HG02763 (cell line): ENCODE results near the gene BUB3.

Experiments used
- ATAC-seq: cut with Tn5 transposase; IDR thresholded peaks from one replicate; pipeline ENCODE4 v1.9.1; 2021; ENCODE audit warnings: mild to moderate bottlenecking, moderate library complexity; ENCODE audit not compliant: unreplicated experiment

The BUB3 gene

DNA sequence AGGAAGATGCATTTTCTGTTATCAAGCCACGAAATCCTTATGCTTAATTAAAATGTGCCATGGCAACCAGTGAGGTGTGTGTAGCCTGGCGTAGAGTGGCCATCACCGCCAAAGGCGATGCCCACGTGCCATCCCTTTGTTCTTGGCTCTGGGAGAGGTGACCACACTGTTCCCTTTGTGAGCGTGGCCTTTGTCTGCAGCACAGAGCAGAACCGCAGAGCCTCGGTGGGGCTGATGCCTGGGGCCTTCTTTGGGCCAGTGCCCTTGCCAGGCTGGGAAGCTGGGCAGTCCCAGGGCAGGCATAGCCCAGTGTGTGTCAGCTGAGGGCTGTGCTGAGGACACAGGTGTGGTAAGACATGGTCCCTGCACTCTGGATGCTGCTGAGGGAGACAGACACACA lies 48.3 kb downstream of the BUB3 start:
- ATAC-seq, result no peak

DNA sequence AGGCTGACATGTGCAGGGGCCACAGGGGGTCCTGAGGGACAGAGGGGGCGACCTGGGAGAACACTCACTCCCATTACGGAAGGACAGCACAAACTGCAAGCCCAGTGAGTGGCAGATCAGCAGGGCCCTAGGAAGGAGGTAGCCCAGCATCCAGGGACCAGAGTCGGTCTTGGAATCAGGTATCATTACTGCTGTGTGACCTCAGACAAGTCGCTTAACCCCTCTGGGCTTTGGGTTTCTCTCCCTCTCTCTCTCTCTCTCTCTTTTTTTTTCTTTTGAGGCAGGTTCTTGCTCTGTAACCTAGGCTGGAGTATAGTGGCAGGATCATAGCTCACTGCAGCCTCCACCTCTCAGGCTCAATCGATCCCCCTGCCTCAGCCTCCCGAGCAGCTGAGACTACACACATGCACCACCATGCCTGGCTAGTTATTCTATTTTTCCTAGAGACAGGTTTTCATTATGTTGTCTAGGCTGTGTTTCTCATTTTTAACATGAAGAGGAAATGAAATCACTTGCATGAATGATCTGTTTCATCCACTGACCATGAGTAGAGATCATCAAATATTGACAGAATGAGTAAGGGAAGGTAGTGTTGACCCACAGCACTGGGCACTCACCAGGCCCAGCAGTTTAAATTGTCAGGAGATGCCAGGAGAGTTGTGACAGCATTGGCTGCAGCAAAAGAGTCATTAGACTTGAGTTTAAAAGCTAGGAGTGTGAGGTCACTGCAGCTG lies 49.4 kb downstream of the BUB3 start:
- ATAC-seq, result no peak

DNA sequence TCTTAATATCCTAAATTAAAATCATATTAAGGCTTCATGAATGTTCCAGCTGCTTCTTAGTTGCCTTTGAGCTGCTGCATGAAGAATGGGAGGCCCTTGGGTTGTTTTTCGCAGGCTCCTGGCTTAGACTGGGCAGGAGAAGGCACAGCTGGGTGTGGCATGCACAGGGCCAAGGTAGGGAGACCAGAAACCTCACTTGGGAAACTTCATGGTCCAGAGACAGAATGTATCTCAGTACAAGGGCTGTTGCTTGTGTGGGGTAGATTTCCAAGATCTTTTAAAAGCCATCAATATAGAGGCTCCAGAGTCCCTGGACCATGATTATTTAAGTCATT lies 49.9 kb downstream of the BUB3 start:
- no peak for ATAC-seq

DNA sequence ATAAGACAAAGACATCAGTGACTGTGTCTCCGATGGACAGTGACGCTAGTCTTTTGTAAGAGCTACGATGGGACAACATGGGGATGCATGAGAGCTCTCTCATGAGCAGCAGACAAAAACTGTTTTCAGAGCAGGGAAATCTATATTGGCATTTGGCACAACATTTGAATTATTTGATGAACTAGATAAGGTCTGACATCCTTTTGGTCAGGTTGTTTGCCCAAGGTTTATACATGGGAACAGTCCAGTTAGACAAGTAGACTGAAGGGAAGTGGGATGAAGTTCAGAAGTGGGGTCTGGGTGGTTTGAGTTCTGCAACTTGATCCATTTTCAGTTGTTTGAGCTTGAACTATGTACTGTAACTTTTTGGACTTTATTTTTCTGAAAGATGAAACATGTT lies 50.8 kb downstream of the BUB3 start:
- ATAC-seq, result no peak

DNA sequence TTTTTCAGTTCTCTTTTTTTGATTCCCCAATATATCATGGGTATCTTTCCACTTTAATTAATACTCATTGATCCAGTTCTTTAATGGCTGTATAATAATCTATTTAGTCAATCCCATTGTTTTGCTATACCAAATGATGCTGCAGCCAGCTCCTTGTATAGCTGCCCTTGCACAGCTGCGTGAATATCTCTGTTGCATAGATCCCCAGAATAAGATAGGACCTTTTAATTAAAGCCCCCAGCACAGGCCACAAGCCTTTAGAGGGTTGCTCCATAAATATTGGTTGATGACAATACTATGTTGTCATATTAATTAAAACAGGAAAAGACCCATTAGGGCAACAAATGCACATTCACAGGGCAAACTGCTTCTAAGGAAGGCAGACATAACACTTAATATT lies 57.9 kb downstream of the BUB3 start:
- no peak for ATAC-seq

DNA sequence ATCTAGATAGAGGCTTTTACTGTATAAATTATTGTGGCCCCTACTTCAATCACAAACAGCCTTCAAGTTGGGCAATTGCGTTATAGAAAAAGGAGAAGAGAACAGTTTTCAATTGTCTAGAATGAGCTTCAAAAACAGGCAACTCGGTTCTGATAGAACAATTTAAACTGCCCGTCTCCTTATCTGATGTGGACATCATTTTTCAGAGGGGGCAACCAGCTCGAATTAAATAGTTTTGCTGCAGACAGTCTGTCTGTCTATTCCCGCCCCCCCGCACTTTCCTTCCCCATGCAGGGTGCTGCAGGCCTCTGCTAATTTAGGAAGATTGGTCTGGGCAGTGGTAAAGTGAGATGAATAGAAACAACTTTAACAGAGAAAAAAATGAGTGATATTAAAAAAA lies 58.4 kb downstream of the BUB3 start:
- ATAC-seq, result no peak

DNA sequence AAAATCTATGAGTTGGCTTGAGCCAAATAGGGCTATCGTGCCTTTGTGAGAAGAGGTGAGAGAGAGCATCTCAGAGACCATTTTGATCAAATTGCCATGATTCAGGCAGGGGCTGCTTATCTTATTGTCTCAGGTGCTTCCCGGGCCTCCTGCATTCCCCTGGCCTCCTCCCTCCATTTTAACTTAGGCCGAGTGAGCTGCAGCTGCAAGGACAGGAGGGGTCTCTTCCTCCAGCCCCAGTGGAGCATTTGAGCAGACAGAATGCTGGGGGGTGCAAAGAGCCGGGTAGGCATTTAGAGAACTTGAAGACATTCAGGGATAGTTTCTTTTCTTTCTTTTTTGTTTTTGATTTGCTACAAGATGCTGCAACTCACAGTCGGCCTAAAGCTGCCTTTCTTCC lies 59.0 kb downstream of the BUB3 start:
- ATAC-seq, result no peak
